ENCODE results near the gene LUC7L2.

GRCh38 chr7:139394540-139394939 is 34.8 kb downstream of the LUC7L2 start:
- no peak for TF ChIP-seq POLR2AphosphoS5 (IDR thresholded peaks at IDR 0.05; ENCODE audit: borderline replicate concordance, low read depth, low read length)
- no peak for TF ChIP-seq EZH2 (IDR thresholded peaks at IDR 0.05)
- no peak for TF ChIP-seq FOXP2 (optimal IDR thresholded peaks at IDR 0.05; ENCODE audit: control extremely low read depth, extremely low read length, insufficient read depth)
